SK-N-SH treated with all-trans-retinoic acid at 6 μM for 48 hours (cell line): ENCODE results near the gene MERTK.

ENCODE experiments used
- ATAC-seq: fragments of 200-7000 bp; cut with Tn5 transposase; 3 replicates; pipeline ENCODE4 v1.9.1; 2020; ENCODE audit warnings: mild to moderate bottlenecking, moderate library complexity
- BACH2 ChIP-seq: fragments of 250-450 bp; sonication (Bioruptor Pico); IDR thresholded peaks from 2 replicates; pipeline ENCODE4 v1.9.0; 2021; ENCODE audit warnings: mild to moderate bottlenecking, borderline replicate concordance
- CREB5 ChIP-seq: fragments of 250-450 bp; sonication (Bioruptor Pico); IDR thresholded peaks from 2 replicates; pipeline ENCODE4 v1.5.1; 2020; ENCODE audit warnings: low read depth, mild to moderate bottlenecking, moderate library complexity
- CSDC2 ChIP-seq: fragments of 250-450 bp; sonication (Bioruptor Pico); IDR thresholded peaks from 2 replicates; pipeline ENCODE4 v1.5.0; 2020; ENCODE audit warnings: mild to moderate bottlenecking, moderate library complexity
- CSRNP3 ChIP-seq: fragments of 250-450 bp; sonication (Bioruptor Pico); IDR thresholded peaks from 2 replicates; pipeline ENCODE4 v1.5.1; 2021; ENCODE audit warnings: mild to moderate bottlenecking, moderate library complexity
- ESRRG ChIP-seq: fragments of 250-450 bp; sonication (Bioruptor Pico); IDR thresholded peaks from 2 replicates; pipeline ENCODE4 v1.6.1; 2021; ENCODE audit warnings: mild to moderate bottlenecking
- GLIS3 ChIP-seq: fragments of 250-450 bp; sonication (Bioruptor Pico); IDR thresholded peaks from 2 replicates; pipeline ENCODE4 v1.5.0; 2020; ENCODE audit warnings: mild to moderate bottlenecking, moderate library complexity
- ISL1 ChIP-seq: fragments of 250-450 bp; sonication (Bioruptor Pico); IDR thresholded peaks from 2 replicates; pipeline ENCODE4 v2.1.2; 2022; ENCODE audit warnings: mild to moderate bottlenecking, moderate library complexity
- OSR1 ChIP-seq: fragments of 250-450 bp; sonication (Bioruptor Pico); IDR thresholded peaks from 2 replicates; pipeline ENCODE4 v1.8.0; 2022; ENCODE audit warnings: moderate library complexity, mild to moderate bottlenecking, inconsistent platforms
- PATZ1 ChIP-seq: fragments of 250-450 bp; sonication (Bioruptor Pico); IDR thresholded peaks from 2 replicates; pipeline ENCODE4 v1.8.0; 2020; ENCODE audit warnings: mild to moderate bottlenecking, moderate library complexity, borderline replicate concordance
- POU6F1 ChIP-seq: fragments of 250-450 bp; sonication (Bioruptor Pico); IDR thresholded peaks from 2 replicates; pipeline ENCODE4 v1.8.0; 2021; ENCODE audit warnings: low read depth, mild to moderate bottlenecking, moderate library complexity, borderline replicate concordance
- PPARA ChIP-seq: fragments of 250-450 bp; sonication (Bioruptor Pico); IDR thresholded peaks from 2 replicates; pipeline ENCODE4 v1.5.0; 2020; ENCODE audit warnings: mild to moderate bottlenecking, borderline replicate concordance
- RARB ChIP-seq: fragments of 250-450 bp; sonication (Bioruptor Pico); IDR thresholded peaks from 2 replicates; pipeline ENCODE4 v1.8.0; 2021; ENCODE audit warnings: mild to moderate bottlenecking, moderate library complexity
- SNAI2 ChIP-seq: fragments of 250-450 bp; sonication (Bioruptor Pico); IDR thresholded peaks from 2 replicates; pipeline ENCODE4 v1.5.0; 2020; ENCODE audit warnings: mild to moderate bottlenecking, moderate library complexity
- TCF4 ChIP-seq: fragments of 250-450 bp; sonication (Bioruptor Pico); IDR thresholded peaks from 2 replicates; pipeline ENCODE4 v1.8.0; 2021; ENCODE audit warnings: mild to moderate bottlenecking, moderate library complexity, borderline replicate concordance
- TOX ChIP-seq: fragments of 250-450 bp; sonication (Bioruptor Pico); IDR thresholded peaks from 2 replicates; pipeline ENCODE4 v1.8.0; 2021; ENCODE audit warnings: mild to moderate bottlenecking, moderate library complexity, borderline replicate concordance
- ZC3H10 ChIP-seq: fragments of 250-450 bp; sonication (Bioruptor Pico); IDR thresholded peaks from 2 replicates; pipeline ENCODE4 v1.5.1; 2021; ENCODE audit warnings: mild to moderate bottlenecking, moderate library complexity
- ZFP3 ChIP-seq: fragments of 250-450 bp; sonication (Bioruptor Pico); IDR thresholded peaks from 2 replicates; pipeline ENCODE4 v1.5.0; 2020; ENCODE audit warnings: mild to moderate bottlenecking, moderate library complexity
- ZFP30 ChIP-seq: fragments of 450-650 bp; formaldehyde crosslinking; IDR thresholded peaks from 2 replicates; pipeline ENCODE4 v1.5.0; 2022; ENCODE audit warnings: mild to moderate bottlenecking, moderate library complexity
- ZNF565 ChIP-seq: fragments of 450-650 bp; formaldehyde crosslinking; conservative IDR thresholded peaks from 2 replicates; pipeline ENCODE4 v1.5.0; 2020; ENCODE audit warnings: low read depth, mild to moderate bottlenecking, moderate library complexity
- ZNF70 ChIP-seq: fragments of 450-650 bp; formaldehyde crosslinking; IDR thresholded peaks from 2 replicates; pipeline ENCODE4 v1.5.0; 2020; ENCODE audit warnings: mild to moderate bottlenecking, moderate library complexity
- ZNF8 ChIP-seq: fragments of 450-650 bp; formaldehyde crosslinking; IDR thresholded peaks from 2 replicates; pipeline ENCODE4 v1.5.0; 2020; ENCODE audit warnings: mild to moderate bottlenecking, moderate library complexity

MERTK gene

GRCh38 chr2:111972955-111973565, 74.7 kb downstream of the MERTK start:
- no peak for ATAC-seq
- TF ChIP-seq TOX (no peak), ISL1 (CRISPR knock-in tag) (no peak), ZFP30 (no peak), ZNF565 (no peak), CSDC2 (CRISPR knock-in tag) (no peak), ZNF70 (CRISPR knock-in tag) (no peak), OSR1 (CRISPR knock-in tag) (no peak), CSRNP3 (CRISPR knock-in tag) (no peak), ZNF8 (CRISPR knock-in tag) (no peak), SNAI2 (no peak), GLIS3 (CRISPR knock-in tag) (no peak), CREB5 (CRISPR knock-in tag) (no peak), POU6F1 (CRISPR knock-in tag) (no peak), ZC3H10 (CRISPR knock-in tag) (no peak), RARB (CRISPR knock-in tag) (no peak), BACH2 (CRISPR knock-in tag) (no peak), PATZ1 (CRISPR knock-in tag) (no peak), ESRRG (CRISPR knock-in tag) (no peak), PPARA (CRISPR knock-in tag) (no peak), ZFP3 (CRISPR knock-in tag) (no peak)

GRCh38 chr2:111973701-111974100, 75.3 kb downstream of the MERTK start:
- no peak for ATAC-seq
- TF ChIP-seq BACH2 (CRISPR knock-in tag) (no peak), ZC3H10 (CRISPR knock-in tag) (no peak), ZNF70 (CRISPR knock-in tag) (no peak), ZFP3 (CRISPR knock-in tag) (no peak), OSR1 (CRISPR knock-in tag) (no peak), GLIS3 (CRISPR knock-in tag) (no peak), CREB5 (CRISPR knock-in tag) (no peak), CSRNP3 (CRISPR knock-in tag) (no peak), TOX (no peak), ZNF565 (no peak), ESRRG (CRISPR knock-in tag) (no peak), PPARA (CRISPR knock-in tag) (no peak), PATZ1 (CRISPR knock-in tag) (no peak), TCF4 (CRISPR knock-in tag) (no peak)
- TF ChIP-seq, all 23 proteins: peak for 0
